ENCODE measurements around the gene OSCP1. TPM values are rescaled to one million over a fixed set of nuclear protein-coding genes. Genes with fewer than 3 reads are reported as not detected.

The OSCP1 gene
- total RNA-seq, 1 donor from 2014 or later = 6.3 TPM

DNA sequence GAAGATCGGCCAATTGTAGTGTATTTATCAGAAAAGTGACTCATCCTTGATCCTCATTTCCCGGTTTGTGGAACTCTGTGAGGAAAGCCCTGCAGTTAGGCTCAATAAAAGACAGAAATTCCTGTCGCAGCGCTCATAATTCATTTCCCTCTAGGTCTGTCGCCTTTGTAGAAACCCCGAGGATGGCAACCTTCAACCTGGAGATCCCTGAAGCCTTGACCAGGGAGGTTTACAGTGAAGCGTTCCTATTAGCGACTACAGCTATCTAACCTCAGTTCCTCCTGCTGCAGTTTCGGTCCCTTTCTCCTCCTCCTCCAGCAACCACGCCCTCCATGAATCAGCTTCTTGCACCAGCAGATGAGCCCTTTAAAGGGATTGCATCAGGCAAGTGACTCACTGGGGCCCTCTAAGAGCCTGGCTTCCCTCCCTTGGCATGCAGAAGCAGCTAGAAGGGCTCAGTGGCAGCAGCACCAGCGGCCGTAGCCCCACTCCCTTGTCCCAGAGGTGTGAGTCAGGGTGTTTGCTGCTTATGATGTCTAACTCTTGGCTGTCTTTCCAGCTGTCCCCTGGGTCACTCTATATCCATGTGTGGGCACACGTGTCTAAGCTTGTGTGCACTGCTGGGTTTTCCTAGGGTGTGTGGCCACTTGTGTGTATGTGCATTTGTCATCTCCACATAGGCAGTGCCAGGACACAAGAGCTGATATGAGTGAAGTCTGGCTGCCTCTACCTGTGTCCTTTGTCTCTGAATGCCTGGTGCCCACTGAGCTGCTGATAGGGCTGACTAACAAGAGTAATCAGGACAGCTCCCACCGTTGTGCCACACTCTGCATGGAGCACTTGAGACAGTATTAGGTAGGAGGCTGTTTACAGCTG, 63.7 kb downstream of the OSCP1 start:
- Mint-ChIP-seq H3K9me3 (ENCODE audit: unreplicated experiment) (peaks cover 20% of the 10 kb centered on the region), H3K27me3 (ENCODE audit: unreplicated experiment) (peaks cover 23% of the 10 kb centered on the region), H3K27ac (ENCODE audit: unreplicated experiment) (peak overlapping the region; percentile 99), H3K36me3 (ENCODE audit: unreplicated experiment) (no peaks in the 10 kb centered on the region), H3K4me3 (ENCODE audit: unreplicated experiment) (peak overlapping the region; percentile 93), H3K4me1 (ENCODE audit: low read depth, unreplicated experiment) (peaks cover 33% of the 10 kb centered on the region)
- peak; percentile 77 for DNase-seq
- TF ChIP-seq CTCF (IDR thresholded peaks at IDR 0.05; ENCODE audit: partially characterized antibody, unreplicated experiment) = no peak

DNA sequence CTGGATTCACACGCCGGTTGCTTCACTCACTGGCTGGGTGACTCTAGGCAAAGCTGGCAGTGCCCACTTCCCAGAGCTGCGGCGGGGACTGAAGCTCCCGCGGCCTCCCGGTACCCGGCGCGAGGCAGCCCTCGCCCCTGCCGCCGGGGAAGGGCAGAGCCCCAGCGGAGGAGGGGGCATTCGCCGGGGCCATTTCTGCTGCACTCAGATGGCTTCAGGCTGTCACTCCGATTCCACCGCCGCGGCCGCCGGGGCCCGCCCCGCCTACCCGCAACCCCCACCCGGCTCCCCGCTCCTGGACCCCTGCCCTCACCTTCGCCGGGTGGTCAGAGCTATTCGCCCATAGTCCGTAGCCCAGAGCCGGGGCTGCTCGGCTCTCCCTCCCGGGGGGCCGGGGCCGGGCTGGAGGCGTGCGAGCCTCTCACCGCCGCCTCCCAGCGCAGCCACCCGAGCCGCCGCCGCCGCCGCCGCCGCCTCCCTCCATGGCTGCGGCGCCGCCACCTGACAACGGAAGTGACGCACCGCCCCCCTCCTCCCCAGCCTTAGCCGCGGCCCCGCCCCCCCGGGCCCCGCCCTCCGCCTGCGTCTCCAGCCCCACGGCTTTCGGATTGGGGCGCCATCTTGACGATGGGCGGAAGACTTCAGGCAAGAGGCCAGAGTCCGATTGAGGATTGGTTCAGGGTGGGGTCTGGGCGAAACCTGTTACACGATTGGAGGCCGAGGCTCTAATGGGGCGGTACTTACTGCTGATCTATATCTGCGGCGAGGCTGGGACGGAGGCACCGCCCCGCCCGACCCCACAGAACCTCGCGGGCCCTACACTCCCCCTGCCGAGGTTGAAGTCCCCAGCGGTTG, 64.6 kb downstream of the OSCP1 start, which contains the start of gene STK40:
STK40 (minus strand) TSS at position 515 of the 855 bp plus-strand sequence. CDS start 24,592 bp downstream, outside the sequence.
- DNase-seq = peak; percentile 97
- Mint-ChIP-seq H3K4me3 (ENCODE audit: unreplicated experiment) (peak within 1 kb of the TSS; percentile 97), H3K27me3 (ENCODE audit: unreplicated experiment) (peaks cover 24% of the 10 kb centered on the region), H3K27ac (ENCODE audit: unreplicated experiment) (peak within 1 kb of the TSS; percentile 99), H3K4me1 (ENCODE audit: low read depth, unreplicated experiment) (peaks cover 40% of the 10 kb centered on the region), H3K36me3 (ENCODE audit: unreplicated experiment) (no peaks in the 10 kb centered on the region), H3K9me3 (ENCODE audit: unreplicated experiment) (peaks cover 20% of the 10 kb centered on the region)
- TF ChIP-seq CTCF (IDR thresholded peaks at IDR 0.05; ENCODE audit: partially characterized antibody, unreplicated experiment) = no peak

- no peaks in the 10 kb centered on the region for H3K36me3 Mint-ChIP-seq (ENCODE audit: unreplicated experiment)
- no peak for TF ChIP-seq CTCF (IDR thresholded peaks at IDR 0.05; ENCODE audit: partially characterized antibody, unreplicated experiment)
- peaks cover 20% of the 10 kb centered on the region for H3K9me3 Mint-ChIP-seq (ENCODE audit: unreplicated experiment)
- peak; percentile 52 for DNase-seq
- peaks cover 24% of the 10 kb centered on the region for H3K27me3 Mint-ChIP-seq (ENCODE audit: unreplicated experiment)
- H3K4me3 Mint-ChIP-seq (ENCODE audit: unreplicated experiment) = peak overlapping the region; percentile 97
- H3K27ac Mint-ChIP-seq (ENCODE audit: unreplicated experiment) = peak overlapping the region; percentile 85
- H3K4me1 Mint-ChIP-seq (ENCODE audit: low read depth, unreplicated experiment) = peaks cover 46% of the 10 kb centered on the region
These were observed 65.5 kb downstream of the OSCP1 start for GRCh38 chr1:36384542-36385409.

DNA sequence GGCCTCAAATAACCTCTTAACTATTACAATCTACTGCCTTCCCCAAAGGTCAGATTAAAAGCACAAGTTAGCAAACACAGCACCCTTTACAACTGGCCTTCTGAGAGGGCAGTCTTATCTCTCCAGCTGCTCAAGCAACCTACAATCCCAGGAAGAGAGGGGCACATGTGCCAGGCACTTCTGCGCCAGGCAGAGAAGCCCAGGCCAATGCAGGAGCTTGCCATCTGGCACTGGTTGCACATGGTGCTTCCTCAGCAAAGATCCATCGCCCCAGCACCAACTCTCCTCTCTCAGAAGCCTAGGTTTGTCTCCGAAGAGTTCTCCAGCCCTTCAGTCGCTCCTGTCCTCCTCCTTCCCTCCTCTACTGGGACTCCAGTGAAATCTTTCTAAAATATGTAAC, 67.0 kb downstream of the OSCP1 start:
- peak overlapping the region; percentile 59 for H3K4me3 Mint-ChIP-seq (ENCODE audit: unreplicated experiment)
- H3K9me3 Mint-ChIP-seq (ENCODE audit: unreplicated experiment) = peaks cover 20% of the 10 kb centered on the region
- H3K27ac Mint-ChIP-seq (ENCODE audit: unreplicated experiment) = peak overlapping the region; percentile 12
- no peaks in the 10 kb centered on the region for H3K36me3 Mint-ChIP-seq (ENCODE audit: unreplicated experiment)
- TF ChIP-seq CTCF (IDR thresholded peaks at IDR 0.05; ENCODE audit: partially characterized antibody, unreplicated experiment) = no peak
- no peak for DNase-seq
- H3K27me3 Mint-ChIP-seq (ENCODE audit: unreplicated experiment) = peaks cover 24% of the 10 kb centered on the region
- H3K4me1 Mint-ChIP-seq (ENCODE audit: low read depth, unreplicated experiment) = peaks cover 46% of the 10 kb centered on the region
